ENCODE data around the gene SIAH1.
"Not testable (repeated sequence)": the region's sequence is repeated elsewhere in the genome, so short reads cannot be mapped to it uniquely, and the experiment has no call there.

SIAH1 gene

DNA sequence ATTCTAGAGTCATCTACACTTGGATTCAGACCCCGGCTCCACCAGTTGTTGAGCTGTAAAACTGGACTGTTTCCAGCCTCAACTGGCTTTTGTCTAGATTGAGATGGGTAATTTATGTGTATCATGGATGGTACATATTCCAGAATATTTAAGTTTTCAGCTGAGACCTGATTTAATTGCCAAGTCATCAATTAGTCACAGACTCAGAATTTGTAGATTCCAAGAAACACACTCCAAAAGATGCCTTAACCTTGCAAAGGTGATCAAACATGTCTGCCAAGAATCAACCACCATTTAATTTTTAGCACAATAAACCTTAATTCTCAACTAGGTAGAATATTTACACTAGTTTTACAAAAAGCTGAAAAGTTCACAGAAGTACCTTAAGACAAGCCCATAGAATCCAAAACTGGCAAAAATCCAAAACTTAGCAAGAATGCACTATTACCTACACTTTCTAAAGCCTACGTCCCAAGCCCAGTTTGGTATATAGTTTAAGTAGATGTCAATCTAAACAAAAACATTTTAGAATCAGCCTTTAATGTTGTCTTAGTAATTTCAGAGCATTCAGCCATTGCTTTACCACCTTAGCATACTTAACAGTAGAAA is 17.7 kb downstream of the SIAH1 start:
- FAIRE-seq (no peak), DNase-seq (ENCODE audit: insufficient read length, low spot score) (no peak)

- FAIRE-seq (peak; percentile 21), DNase-seq (ENCODE audit: insufficient read length, low spot score) (peak; percentile 33)
These were observed 18.8 kb downstream of the SIAH1 start for GRCh38 chr16:48366165-48367093.

- FAIRE-seq = peak; percentile 78
These were observed 19.5 kb downstream of the SIAH1 start for GRCh38 chr16:48365601-48366164.

GRCh38 chr16:48365025-48365600 is 20.1 kb downstream of the SIAH1 start:
- FAIRE-seq (no peak), DNase-seq (ENCODE audit: insufficient read length, low spot score) (no peak)

More at GRCh38 chr16:48365601-48366164, 19.5 kb downstream of the SIAH1 start:
- peak; percentile 55 for DNase-seq (ENCODE audit: insufficient read length, low spot score)

GRCh38 chr16:48361540-48362144 is 23.6 kb downstream of the SIAH1 start:
- DNase-seq (ENCODE audit: insufficient read length, low spot score) = no peak
- FAIRE-seq = no peak

DNA sequence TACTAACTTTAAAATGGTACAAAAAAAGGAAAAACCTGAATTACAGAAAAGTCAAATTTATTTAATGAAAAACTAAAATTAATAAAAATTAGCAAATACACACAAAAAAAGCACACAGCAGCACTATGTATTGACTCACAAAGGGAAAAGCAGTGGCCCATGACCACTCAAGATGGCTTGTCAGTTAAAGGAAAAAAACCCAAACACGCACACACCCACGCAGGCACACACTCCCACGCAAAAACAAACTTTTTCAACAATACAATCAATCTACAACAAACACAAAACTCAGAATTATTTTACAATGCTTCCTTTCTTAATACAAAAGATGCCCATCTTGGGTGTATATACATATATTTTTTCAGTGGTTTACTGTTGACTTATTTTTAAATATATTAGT is 24.2 kb downstream of the SIAH1 start:
- peak; percentile 8 for DNase-seq (ENCODE audit: insufficient read length, low spot score)
- FAIRE-seq = no peak

GRCh38 chr16:48359983-48360382 is 25.2 kb downstream of the SIAH1 start:
- no peak for DNase-seq (ENCODE audit: insufficient read length, low spot score)
- FAIRE-seq = no peak

DNA sequence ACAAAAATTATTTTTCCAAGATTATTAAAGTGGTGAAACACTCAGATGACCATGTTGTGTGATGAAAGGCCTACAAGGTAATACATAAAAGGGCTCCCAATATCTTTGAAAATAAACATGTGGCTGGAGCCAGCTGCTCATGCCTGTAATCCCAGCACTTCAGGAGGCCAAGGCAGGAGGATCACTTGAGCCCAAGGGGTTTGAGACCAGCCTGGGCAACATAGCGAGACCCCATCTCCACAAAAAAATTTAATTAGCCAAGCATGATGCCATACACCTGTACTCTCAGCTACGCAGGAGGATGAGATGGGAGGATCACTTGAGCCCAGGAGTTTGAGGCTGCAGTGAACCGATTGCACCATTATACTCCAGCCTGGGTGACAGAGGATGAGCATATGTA is 26.8 kb downstream of the SIAH1 start:
- no peak for FAIRE-seq
- DNase-seq (ENCODE audit: insufficient read length, low spot score) = no peak

- FAIRE-seq (no peak), DNase-seq (ENCODE audit: insufficient read length, low spot score) (no peak)
These were observed 28.4 kb downstream of the SIAH1 start for GRCh38 chr16:48356633-48357376.

- no peak for DNase-seq (ENCODE audit: insufficient read length, low spot score)
- FAIRE-seq = no peak
These were observed 30.0 kb downstream of the SIAH1 start for GRCh38 chr16:48354877-48355855.

DNA sequence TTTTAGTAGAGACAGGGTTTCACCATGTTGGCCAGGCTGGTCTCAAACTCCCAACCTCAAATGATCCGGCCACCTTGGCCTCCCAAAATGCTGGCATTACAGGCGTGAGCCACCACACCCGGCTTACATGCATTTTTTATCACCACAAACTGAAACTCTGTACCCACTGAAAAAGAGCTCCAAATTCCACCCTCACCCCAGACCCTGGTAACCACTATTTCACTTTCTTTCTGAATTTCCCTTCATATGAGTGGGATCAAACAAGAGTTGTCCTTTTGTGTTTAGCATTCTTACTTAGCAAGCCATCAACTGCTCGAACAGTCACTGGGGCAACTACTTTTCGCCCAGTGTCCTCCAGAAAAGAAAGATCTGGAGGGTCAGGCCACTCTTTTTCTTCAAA is 30.8 kb downstream of the SIAH1 start:
- DNase-seq (ENCODE audit: insufficient read length, low spot score); FAIRE-seq: not testable (repeated sequence)

DNA sequence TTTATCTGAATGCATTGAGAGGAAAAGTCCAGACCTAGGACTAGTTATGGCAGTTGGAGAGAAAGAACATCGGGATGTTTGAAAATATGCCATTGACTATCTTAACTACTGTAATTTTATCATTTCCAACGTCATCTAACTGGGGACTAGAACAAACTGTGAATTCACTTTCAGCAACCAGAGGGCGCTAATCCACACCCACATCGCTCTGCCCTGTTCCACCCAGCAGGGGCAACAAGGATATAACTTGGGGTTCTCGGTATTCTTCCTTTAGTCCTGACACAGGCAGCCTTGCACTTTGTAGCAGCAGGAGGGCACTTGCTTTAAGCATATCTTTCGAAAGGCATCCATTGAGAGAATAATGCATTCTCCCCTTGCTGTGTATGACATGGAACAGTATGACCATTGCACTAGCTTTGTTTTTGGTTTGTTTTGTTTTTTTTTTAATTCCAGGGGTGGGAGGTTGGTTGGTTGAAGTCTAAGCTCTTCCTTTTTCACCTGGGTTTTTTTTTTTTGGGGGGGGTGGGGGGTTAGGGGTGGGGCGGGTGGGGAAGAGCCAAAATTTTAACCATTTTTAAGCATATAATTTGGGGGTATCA is 31.5 kb downstream of the SIAH1 start:
- FAIRE-seq = peak; percentile 81
- peak; percentile 50 for DNase-seq (ENCODE audit: insufficient read length, low spot score)

GRCh38 chr16:48352648-48353390 is 32.4 kb downstream of the SIAH1 start:
- FAIRE-seq (no peak), DNase-seq (ENCODE audit: insufficient read length, low spot score) (no peak)

GRCh38 chr16:48350736-48351135 is 34.5 kb downstream of the SIAH1 start:
- no peak for DNase-seq (ENCODE audit: insufficient read length, low spot score)
- FAIRE-seq = no peak

GRCh38 chr16:48347980-48348379 is 37.2 kb downstream of the SIAH1 start:
- DNase-seq (ENCODE audit: insufficient read length, low spot score) = no peak
- no peak for FAIRE-seq

- DNase-seq (ENCODE audit: insufficient read length, low spot score) = no peak
- no peak for FAIRE-seq
These were observed 37.9 kb downstream of the SIAH1 start for GRCh38 chr16:48347191-48347865.

- no peak for FAIRE-seq
These were observed 42.6 kb downstream of the SIAH1 start for GRCh38 chr16:48342591-48342990.

More at GRCh38 chr16:48342591-48342990, 42.6 kb downstream of the SIAH1 start:
- DNase-seq (ENCODE audit: insufficient read length, low spot score) = no peak

Data from GM19239 (cell line).